Stimulated activated CD4-positive, alpha-beta T cell treated with anti-CD3 and anti-CD28 coated beads, TNF-alpha, amount 100 ng/mL, for 1 hour (primary cell): ENCODE measurements around the gene C1orf21.

Source experiments
- DNase-seq, 3 donors: peaks; one replicate each; pipeline ENCODE4 v3.0.0-alpha.2; 2020; ENCODE audit warnings: low read depth in 3 of 3, low spot score in 1 of 3

Gene C1orf21

GRCh38 chr1:184553845-184554244 is 167.0 kb downstream of the C1orf21 start:
- no peak for DNase-seq

DNA sequence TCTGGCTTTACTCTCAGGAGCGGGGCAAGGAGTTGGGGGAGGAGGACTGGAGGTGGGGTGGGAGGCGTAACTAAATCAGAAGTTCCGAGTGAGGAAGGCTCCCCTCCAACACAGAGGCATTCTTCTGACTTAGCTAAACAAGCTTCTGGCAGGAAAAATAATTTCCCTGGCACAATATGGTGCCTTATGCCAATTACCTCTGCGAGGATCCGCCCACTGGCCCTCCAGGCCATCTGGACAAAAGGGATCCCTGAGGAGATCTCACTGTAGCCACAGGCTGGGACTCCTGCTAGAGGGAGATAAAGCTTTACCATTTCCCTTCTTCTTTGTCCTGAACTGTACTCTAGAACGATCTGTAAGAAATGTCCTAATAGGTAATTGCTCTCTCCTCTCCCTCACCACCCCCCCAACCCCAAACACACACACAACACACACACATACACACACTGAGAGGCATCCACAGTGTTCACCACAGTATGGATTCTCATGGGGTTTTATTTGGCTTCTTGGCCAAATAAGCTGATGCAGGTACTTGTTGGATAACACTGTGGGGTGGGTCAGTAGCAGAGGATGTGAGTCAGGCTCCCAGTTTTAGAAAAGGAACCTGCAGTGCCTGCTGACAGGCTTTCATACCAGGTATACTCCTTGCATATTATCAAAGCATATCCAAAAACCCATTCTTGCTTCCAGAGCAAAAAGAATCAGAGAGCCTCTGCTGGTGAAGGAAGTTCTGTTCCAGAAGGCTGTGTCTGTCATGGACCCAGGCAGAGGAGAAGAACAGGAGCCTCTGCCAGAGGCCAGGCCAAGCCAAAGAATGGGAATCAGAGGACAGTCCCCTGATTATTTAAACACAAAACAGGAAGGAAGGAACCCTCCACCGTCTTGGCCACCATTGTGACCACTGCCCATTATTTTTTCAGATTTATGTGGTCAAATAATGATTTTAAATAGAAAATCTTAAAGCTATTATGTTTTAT is 169.1 kb downstream of the C1orf21 start:
- no peak for DNase-seq

GRCh38 chr1:184556665-184557064 is 169.8 kb downstream of the C1orf21 start:
- DNase-seq, result no peak

- no peak for DNase-seq
Observed at GRCh38 chr1:184557423-184558347, 170.9 kb downstream of the C1orf21 start.

DNA sequence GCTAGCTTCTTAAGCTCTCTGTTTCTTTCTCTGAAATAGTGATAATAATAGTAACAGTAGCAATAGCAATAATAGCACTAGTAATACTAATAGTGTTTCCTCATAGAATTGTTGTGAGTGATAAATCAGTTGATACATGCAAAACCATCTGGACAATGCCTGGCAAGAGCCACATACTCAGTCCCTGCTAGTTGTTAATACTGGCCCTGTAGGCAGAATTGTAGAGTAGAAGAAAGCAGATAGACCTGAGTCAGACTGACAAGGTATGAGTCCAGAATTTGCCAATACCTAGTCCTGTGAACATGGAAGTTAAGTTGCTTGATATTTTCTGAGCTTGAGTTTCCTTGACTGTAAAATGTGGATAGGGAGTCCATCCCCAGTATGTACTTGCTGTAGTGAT is 171.9 kb downstream of the C1orf21 start:
- DNase-seq, result no peak

- DNase-seq, result no peak
Observed at GRCh38 chr1:184559117-184559713, 172.4 kb downstream of the C1orf21 start.

DNA sequence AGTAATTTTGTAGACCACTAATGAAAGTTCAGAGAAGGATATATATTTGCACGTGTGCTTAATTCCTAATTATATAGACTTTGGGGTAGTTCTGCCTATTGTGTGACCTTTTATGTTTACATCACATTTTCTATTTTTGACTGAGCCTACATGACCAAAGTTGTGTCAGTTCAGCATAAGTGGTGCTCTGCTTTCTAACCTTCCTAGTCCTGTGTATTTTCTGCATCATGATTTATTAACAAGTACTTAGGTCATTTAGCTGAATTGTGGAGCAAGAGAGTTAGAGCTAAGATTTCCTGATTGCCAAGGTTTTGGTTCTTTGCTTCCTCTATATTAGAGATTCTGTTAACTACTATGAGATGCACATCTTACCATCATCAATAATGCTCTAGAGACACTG is 176.0 kb downstream of the C1orf21 start:
- no peak for DNase-seq

DNA sequence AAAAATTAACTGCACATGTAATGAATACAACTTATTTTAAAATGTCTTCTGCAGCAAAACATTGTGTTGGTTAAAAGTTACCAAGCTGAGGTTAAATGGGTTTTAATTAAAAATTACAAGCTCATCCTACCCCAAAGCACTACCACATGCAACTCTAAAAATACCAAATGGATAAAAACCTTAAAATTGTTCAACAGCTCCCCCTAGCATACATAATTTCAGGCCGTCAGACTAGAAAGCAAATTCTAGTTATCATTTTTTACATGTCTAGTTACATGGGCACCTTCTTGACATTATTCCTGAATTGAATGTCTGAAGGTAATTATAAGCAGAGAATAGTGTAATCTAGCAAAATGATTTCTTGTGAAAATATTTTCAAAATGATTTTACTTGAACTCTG is 176.5 kb downstream of the C1orf21 start:
- DNase-seq, result no peak

DNA sequence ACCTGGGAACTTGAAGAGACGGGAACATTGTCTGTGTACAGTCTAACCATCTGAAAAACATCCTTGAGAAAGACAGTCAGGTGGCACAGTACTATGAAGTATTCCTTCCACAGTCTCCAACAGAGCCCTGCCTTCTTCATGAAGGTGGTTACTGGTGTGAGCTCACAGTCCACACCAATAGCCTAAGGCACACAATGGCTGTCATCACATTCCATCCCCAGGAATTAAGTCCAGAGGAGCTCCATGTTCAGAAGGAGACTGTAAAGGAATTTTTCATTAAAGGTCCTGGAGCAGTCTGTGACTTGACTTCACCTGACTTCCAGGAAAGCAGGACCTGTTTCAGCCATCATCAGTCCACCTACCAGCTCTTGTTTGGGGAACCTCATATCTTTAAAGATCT is 180.2 kb downstream of the C1orf21 start:
- no peak for DNase-seq

DNA sequence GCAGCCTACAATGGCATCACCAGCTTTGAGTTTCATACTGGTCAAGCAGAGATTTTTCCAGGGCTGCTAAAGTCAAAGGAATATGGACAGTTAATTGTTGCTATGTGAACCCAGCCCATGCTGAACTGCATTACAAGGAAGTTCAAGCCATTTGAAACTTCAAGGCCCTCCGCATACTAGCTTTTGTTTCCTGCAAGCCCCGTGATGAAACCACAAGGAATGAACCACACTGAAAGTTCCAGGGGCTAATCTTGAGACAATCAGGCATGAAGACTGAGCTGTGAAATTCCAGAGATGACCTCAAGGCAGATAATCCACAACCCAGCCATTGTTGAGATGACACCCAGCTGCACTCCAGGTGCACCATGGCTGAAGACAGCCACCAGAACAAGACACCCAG is 180.8 kb downstream of the C1orf21 start:
- DNase-seq, result no peak

- DNase-seq, result no peak
Observed at GRCh38 chr1:184568148-184568547, 181.3 kb downstream of the C1orf21 start.

DNA sequence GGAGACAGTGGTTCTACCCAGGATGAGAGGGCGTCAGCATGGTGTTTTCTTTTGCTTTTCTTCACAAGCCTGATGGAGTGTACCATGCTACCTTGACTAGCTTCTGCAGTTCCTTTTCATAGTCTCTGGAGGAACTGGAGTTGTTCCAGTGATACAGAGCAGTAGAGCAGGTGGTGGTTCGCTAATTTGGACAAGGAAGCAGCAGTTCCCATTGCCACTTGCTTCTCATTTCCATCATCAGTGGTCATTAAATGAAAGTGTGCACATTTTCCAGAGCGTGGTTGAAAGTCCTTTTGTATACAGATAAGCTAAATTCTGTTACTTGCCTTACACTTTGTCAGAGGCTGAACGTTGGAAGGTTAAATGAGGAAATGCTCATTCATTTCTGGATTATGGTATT is 182.3 kb downstream of the C1orf21 start:
- DNase-seq, result no peak

DNA sequence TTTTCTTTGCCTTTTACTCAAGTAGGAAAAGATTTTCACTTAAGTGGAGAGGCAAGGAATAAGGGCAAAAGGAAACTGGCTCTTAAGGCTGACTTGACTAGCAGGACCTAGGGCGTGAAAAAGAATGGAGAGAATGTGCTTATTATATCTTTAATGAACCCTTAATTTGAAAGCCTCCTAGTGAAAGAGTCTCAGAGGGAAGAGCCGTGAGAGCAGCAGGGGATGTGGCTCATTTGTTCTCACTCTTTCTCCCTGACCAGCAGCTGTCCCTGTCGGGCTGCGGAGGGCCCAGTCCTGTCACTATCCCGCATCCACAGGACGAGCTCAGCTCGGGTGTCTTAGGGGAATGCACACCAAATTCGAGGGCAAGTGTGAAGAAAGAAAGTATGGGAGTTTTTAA is 187.8 kb downstream of the C1orf21 start:
- no peak for DNase-seq

DNA sequence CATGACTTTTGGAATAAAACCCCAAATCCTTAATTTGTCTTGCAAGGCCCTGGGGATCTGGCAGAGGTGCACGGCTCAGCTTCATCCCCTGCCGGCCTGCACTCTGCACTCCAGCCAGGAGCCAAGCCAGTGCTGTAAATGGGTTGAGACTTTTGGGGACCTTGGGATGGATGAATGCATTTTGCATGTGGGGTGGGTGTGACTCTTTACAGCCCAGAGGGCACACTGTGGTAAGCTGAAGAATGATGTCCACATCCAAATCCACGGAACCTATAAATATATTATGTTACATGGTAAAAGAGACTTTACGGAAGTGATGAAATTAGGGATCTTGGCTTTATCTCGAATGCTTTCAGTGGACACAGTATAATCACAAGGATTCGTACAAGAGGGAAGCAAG is 190.0 kb downstream of the C1orf21 start:
- DNase-seq, result no peak

DNA sequence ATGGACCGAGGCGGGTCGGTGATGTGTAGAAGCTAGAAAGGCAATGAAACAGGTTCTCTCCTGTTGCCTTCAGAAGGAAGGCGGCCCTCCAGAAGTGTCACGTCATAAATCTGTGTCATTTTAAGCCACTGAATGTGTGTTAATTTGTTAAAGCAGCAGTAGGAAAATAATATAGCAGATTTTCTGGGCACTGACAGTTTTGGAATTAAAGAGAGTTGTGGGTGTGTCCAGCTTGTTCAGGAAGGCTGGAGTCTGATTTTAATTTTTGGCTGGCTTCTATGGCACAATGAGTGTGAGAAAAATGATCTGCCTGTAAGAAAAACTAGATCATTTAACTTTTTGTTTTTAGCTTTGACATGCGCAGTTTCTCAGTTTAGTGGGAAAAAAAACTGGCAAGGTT is 190.5 kb downstream of the C1orf21 start:
- no peak for DNase-seq

DNA sequence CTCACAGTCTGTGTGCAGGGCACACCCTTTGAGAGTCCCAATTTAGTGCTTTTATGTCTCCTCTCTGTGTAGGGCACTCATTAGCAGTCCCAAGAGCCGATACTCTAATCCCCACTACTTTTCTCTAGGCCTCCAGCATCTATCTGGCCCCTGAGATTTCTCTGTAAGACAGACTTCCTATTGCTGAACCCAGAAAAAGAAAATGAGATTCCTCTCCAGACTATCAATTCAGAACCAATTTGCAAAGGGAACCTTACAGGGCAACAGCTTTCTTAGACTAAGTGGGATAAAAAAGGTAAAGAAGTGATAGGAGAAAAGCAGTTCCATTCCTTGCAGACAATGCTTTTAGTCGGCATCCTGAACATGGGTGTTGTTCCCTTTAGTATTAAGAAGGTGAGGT is 195.6 kb downstream of the C1orf21 start:
- DNase-seq, result no peak

- no peak for DNase-seq
Observed at GRCh38 chr1:184583849-184584248, 197.0 kb downstream of the C1orf21 start.

DNA sequence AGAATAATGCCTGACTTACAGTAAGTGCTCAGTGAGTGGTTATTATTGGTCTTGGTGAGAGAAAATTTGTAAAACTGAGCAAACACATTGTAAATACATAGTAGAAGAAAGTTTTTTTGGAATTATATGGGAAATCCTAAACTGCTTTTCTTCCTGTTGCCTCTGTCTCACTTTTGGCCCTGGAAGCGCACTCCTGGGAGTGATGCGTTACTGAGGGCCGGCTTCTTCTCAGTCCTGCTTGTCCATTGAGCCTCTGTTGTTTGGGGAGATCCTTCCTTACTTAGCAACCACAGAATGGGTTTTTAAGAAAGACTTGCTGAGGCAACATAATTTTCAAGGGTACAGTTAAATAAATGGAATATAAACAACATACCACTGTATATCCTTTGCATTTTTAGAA is 201.9 kb downstream of the C1orf21 start:
- no peak for DNase-seq

- no peak for DNase-seq
Observed at GRCh38 chr1:184590163-184590750, 203.4 kb downstream of the C1orf21 start.

GRCh38 chr1:184593597-184593996 is 206.8 kb downstream of the C1orf21 start:
- DNase-seq, result no peak

- no peak for DNase-seq
Observed at GRCh38 chr1:184595596-184595995, 208.8 kb downstream of the C1orf21 start.
